ENCODE results near the gene ARL8B.
"Not testable (repeated sequence)": the region's sequence is repeated elsewhere in the genome, so short reads cannot be mapped to it uniquely, and the experiment has no call there.

DNA sequence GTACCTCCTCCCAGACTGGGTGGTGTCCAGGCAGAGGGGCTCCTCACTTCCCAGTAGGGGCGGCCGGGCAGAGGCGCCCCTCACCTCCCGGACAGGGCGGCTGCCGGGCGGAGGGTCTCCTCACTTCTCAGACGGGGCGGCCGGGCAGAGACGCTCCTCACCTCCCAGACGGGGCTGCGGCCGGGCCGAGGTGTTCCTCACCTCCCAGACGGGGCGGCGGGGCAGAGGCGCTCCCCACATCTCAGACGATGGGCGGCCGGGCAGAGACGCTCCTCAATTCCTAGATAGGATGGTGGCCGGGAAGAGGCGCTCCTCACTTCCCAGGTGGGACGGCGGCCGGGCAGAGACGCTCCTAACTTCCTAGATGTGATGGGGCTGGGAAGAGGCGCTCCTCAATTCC, 8.4 kb upstream of the ARL8B start:
- TF ChIP-seq CTCF (optimal IDR thresholded peaks at IDR 0.05 in 1 of 3, IDR thresholded peaks at IDR 0.05 in 1 of 3, conservative IDR thresholded peaks at IDR 0.05 in 1 of 3; ENCODE audit: extremely low read depth in 1 of 3, insufficient read depth in 2 of 3, low read length in 3 of 3); EZH2 (IDR thresholded peaks at IDR 0.05; ENCODE audit: low read length): not testable (repeated sequence)

Data from keratinocyte (primary cell).